NCI-H69 (cell line): ENCODE measurements around the gene RDH13.
"Not testable (repeated sequence)": the region's sequence is repeated elsewhere in the genome, so short reads cannot be mapped to it uniquely, and the experiment has no call there.

Experiments used
- DNase-seq: peaks from one replicate; lab custom pipeline; 2025; lab: John Stamatoyannopoulos, UW

Gene RDH13

GRCh38 chr19:55044771-55045716, 17.9 kb downstream of the RDH13 start:
- DNase-seq: no peak

- DNase-seq: no peak
Observed at GRCh38 chr19:55044286-55044685, 18.7 kb downstream of the RDH13 start.

- no peak for DNase-seq
Observed at GRCh38 chr19:55042688-55043087, 20.3 kb downstream of the RDH13 start.

- DNase-seq: no peak
Observed at GRCh38 chr19:55042344-55042678, 20.6 kb downstream of the RDH13 start.

- no peak for DNase-seq
Observed at GRCh38 chr19:55041627-55042343, 21.2 kb downstream of the RDH13 start.

- no peak for DNase-seq
Observed at GRCh38 chr19:55041244-55041626, 21.7 kb downstream of the RDH13 start.

- DNase-seq: not testable (repeated sequence)
Observed at GRCh38 chr19:55040654-55041053, 22.3 kb downstream of the RDH13 start.

- DNase-seq: not testable (repeated sequence)
Observed at GRCh38 chr19:55037603-55038002, 25.3 kb downstream of the RDH13 start.

- DNase-seq: no peak
Observed at GRCh38 chr19:55036058-55036457, 26.9 kb downstream of the RDH13 start.

- DNase-seq: no peak
Observed at GRCh38 chr19:55034751-55035150, 28.2 kb downstream of the RDH13 start.

GRCh38 chr19:55032976-55033643, 29.8 kb downstream of the RDH13 start:
- DNase-seq: not testable (repeated sequence)

- no peak for DNase-seq
Observed at GRCh38 chr19:55032170-55032800, 30.7 kb downstream of the RDH13 start.

- DNase-seq: no peak
Observed at GRCh38 chr19:55031178-55031577, 31.8 kb downstream of the RDH13 start.

- DNase-seq: no peak
Observed at GRCh38 chr19:55028757-55029156, 34.2 kb downstream of the RDH13 start.

- DNase-seq: peak; percentile 83
Observed at GRCh38 chr19:55027472-55028337, 35.2 kb downstream of the RDH13 start.

- not testable (repeated sequence) for DNase-seq
Observed at GRCh38 chr19:55027140-55027471, 35.8 kb downstream of the RDH13 start.

GRCh38 chr19:55024111-55024510, 38.8 kb downstream of the RDH13 start:
- no peak for DNase-seq

- not testable (repeated sequence) for DNase-seq
Observed at GRCh38 chr19:55020351-55020750, 42.6 kb downstream of the RDH13 start.

GRCh38 chr19:55018633-55019032, 44.3 kb downstream of the RDH13 start:
- no peak for DNase-seq

GRCh38 chr19:55018216-55018615, 44.7 kb downstream of the RDH13 start:
- DNase-seq: no peak

GRCh38 chr19:55016017-55016416, 46.9 kb downstream of the RDH13 start:
- no peak for DNase-seq
